ENCODE data around the gene PSAT1. TPM values are rescaled to one million over a fixed set of nuclear protein-coding genes. Genes with fewer than 3 reads are reported as not detected.

PSAT1 gene
- total RNA-seq, 1 donor from 2014 or later, result 22.7 TPM

- DNase-seq (ENCODE audit: extremely low read depth, low read depth, low spot score), result no peak
Measured at GRCh38 chr9:78358329-78359051, 61.6 kb downstream of the PSAT1 start.

- DNase-seq (ENCODE audit: extremely low read depth, low read depth, low spot score), result no peak
Measured at GRCh38 chr9:78363221-78363620, 66.3 kb downstream of the PSAT1 start.

- no peak for DNase-seq (ENCODE audit: extremely low read depth, low read depth, low spot score)
Measured at GRCh38 chr9:78365748-78366697, 69.1 kb downstream of the PSAT1 start.

GRCh38 chr9:78366827-78367226 lies 69.9 kb downstream of the PSAT1 start:
- DNase-seq (ENCODE audit: extremely low read depth, low read depth, low spot score), result no peak

GRCh38 chr9:78368236-78368635 lies 71.3 kb downstream of the PSAT1 start:
- no peak for DNase-seq (ENCODE audit: extremely low read depth, low read depth, low spot score)

GRCh38 chr9:78369639-78370219 lies 72.8 kb downstream of the PSAT1 start:
- peak; percentile 45 for DNase-seq (ENCODE audit: extremely low read depth, low read depth, low spot score)

- DNase-seq (ENCODE audit: extremely low read depth, low read depth, low spot score), result no peak
Measured at GRCh38 chr9:78370991-78371390, 74.1 kb downstream of the PSAT1 start.

GRCh38 chr9:78371981-78372380 lies 75.1 kb downstream of the PSAT1 start:
- no peak for DNase-seq (ENCODE audit: extremely low read depth, low read depth, low spot score)

Other genes with a start within 250 kb of the PSAT1 start
- gene CEP78, start 61.0 kb upstream of the PSAT1 start, total RNA-seq, result 10.1 and 18.6 TPM in 2 replicates